Stimulated activated CD4-positive, alpha-beta T cell treated with anti-CD3 and anti-CD28 coated beads, Interleukin-2, amount 100 ng/mL, for 4 hours (primary cell): Measurements from ENCODE around the gene EMC9.

ENCODE experiments used
- DNase-seq: peaks from one replicate; pipeline ENCODE4 v3.0.0-alpha.2; 2020; ENCODE audit warnings: low read depth

EMC9 gene, protein sequence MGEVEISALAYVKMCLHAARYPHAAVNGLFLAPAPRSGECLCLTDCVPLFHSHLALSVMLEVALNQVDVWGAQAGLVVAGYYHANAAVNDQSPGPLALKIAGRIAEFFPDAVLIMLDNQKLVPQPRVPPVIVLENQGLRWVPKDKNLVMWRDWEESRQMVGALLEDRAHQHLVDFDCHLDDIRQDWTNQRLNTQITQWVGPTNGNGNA

DNA sequence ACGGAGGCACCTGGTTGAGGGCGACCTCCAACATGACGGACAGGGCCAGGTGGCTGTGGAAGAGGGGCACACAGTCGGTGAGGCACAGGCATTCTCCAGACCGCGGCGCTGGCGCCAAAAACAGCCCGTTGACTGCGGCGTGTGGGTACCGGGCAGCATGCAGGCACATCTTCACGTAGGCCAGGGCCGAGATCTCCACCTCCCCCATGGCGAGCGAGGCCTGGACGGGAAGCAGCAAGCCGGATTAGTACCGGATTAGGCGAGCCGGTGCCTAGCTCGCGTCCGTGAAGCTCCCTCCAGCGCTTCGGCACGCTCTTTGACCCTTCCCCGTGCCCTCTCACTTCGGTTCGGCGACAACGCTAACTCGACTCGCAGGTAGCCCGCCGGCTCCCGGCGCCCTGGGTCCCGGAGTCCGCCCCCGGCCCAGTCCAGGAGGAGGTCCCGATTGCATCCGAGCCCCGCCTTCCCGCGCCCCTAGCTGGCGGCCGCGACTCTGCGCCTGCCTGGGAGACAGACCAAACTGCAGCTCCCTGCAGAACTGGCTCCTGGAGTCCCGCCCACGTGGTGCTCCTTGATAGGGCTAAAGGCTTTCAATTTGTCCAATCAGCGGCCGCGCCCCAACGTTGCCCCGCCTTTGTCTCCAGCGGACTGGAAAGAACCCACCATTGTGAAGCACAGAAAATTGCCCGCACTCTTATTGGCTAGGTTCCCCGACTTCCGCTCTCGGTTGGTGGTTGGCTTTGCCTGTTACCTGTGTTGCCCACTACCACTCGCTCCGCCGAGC lies at the start of gene EMC9:
Gene EMC9 (minus strand): TSS at position 495 of the 784 bp plus-strand sequence. CDS start 287 bp downstream, at position 208.
- DNase-seq: peak; percentile 99

DNA sequence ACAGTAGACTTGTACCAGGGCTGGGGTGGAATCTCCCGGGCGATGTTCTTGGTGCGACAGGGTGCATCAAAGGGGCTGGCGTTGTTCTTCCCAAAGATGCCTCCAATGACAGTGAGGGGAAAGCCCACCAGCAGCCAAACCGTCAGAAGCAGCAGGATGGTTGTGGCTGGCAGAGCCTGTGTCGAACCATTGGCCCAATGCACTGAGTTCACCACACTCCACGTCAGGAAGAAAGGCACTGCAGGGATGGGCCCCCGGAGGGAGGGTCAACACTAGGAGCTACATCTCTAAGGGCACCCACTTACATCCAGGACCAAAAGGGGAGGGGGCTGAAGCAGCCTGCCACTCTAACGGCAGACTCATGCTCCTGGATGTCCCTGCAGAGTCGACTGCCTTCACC lies 49.0 kb upstream of the EMC9 start:
- DNase-seq: no peak

DNA sequence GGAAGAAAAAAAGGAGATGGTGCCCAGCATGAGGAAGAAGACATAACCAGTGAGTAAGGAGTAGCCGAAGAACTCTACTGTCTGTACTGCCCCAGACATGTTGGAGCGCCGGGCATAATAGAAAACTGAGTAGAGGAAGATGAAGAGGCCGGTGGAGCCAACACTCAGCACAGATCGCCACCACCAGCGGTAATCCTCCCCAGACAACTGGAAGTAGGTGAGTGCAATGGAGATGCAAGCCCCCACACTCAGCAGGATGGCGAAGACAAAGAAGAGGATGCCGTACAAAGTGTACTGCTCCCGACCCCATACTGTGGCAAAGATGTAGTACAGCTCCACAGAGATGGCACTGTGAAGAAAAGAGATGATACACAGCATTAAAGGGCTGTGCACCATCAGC lies 48.1 kb upstream of the EMC9 start:
- DNase-seq: no peak

DNA sequence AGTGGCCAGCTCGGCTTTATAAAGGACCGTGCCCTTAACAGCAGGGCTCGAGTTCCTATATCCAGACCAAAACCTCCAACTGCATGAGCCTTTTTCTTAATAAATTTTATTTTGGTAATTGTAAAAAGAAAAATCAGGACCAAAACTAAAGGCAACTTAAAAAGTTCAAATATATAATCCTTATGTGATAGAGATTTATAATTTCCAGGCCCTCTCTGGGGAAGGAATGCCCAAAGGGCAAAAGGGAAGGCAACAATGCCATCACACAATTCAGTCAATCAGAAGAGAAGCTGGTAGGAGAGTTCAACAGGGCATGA lies 47.6 kb upstream of the EMC9 start:
- DNase-seq: no peak

DNA sequence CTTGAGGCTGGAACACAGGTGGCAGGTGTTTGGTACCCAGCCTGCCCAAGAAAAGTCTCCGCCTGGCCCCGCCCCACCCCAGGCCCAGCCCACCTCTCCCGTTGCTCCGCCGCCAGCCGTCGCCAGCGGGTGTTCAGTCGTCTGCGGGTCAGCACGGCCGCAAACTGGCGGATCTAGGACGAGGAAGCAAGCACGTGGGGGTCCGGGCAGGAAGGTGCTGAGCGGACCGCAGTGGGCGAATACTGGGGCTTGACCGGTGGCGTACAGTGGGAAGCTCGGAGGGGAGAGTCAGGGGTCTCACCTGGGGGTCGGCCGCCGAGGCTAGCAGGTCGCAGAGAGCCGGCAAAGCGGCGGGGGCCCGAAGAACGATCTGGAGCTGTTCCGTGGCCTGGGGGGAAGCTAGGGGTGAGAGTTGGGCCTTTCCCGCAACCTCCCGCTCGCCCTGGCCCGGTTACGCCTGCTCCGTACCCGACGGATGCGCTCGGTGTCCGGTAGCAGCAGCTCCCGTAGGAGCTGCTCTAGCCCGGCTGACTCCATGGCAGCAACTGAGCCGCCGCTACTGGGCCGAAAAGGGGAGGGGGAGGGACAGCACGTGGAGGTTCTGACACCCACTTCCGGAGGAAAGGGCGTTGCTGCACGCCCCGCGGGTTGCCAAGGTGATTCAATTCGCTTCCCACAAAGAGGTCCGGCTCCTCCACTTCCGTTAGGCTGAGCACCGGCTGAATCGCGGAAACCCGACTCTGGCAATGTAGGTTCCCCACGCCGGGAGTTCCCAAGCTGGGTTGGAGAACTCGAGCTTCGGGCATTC lies 47.1 kb upstream of the EMC9 start, which contains the start of gene IPO4:
Gene IPO4 (minus strand): TSS at position 566 of the 808 bp plus-strand sequence. CDS start 29 bp downstream, at position 537.
- peak; percentile 95 for DNase-seq

DNA sequence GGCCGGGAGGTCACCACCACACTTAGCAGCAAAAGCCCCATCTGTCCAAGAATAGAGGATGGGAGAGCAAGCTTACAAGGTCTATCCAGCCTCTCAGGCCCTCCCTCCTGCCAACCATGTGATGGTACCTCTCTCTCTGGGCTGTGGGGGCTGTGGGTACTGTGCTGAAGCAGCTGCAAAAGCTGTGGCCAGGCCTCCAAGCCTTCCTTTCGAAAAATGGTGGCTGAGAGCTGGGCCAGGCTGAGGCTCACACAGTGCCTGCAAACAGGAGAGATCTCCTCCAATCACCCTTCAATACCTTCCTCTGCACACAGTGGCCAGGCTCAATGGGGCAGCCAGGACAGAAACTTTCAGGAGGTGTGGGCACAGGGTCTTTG lies 46.1 kb upstream of the EMC9 start:
- no peak for DNase-seq

DNA sequence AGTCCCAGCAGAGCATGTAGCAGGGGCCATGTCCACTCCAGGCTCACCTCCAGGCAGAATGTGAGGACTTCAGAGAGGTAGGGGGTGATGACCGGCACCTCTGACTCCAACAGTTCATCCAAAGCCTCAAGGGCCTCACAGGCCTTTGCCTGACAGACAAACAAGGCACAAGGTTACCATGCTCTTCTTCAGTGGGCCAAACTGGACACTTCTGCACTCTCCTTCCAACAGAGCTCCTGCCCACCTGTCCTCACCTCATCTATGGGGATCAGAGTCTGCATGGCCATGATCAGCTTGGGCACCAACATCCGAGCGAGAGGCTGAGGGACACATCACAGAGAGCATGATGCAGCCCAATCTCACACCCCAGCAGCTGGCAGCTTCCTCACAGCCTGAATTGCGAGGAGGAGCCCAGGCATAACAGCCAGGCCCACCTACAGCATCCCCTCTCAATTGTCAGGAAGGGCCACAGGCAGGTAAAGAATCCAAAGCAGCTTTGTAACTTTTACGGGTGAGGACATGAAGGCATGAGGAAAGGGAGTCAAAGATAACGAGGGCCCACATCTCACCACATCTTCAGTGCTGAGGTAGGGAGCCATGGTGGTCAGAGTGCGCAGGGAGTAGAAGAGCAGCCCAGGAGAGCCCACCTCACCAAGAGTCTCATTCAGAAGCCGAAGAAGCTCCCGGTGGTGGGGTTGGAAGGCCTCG lies 45.6 kb upstream of the EMC9 start:
- no peak for DNase-seq

DNA sequence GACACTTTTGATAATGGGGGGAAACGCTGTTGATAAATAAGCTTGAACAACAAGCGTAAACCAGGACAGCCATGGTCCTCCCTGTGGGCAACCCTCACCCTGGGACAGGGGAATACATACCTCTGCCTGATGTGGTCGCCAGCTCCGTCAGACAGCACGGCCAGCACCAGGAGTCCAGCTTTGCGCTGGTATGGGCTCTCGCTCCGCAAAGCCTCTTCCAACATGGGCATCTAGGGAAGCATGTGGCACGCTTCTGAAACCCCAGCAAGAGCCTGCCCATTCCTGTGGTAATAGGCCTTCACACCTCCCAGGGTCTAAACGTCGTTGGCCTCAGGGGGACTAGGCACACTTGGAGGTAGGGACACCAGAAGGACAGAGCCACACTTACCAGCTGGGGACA lies 44.4 kb upstream of the EMC9 start:
- DNase-seq: no peak

DNA sequence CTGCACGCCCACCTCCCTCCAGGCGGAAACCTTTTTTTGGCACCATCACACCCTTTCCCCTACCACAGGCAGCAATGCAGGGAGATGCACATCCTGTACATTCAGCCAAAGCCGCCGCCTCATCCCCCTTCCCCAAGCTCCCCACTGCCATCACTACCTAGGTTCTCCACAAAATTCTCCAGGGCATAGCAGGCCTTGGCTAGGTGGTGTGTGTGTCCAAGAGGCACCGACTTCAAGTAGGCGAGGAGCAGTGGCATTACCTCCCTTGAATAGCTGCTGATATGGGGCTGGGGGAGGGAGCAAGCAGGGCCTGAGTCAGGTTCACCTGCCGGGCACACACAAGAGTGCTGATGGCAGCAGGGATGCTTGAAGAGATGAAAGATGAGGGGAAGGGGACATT lies 43.6 kb upstream of the EMC9 start:
- no peak for DNase-seq

DNA sequence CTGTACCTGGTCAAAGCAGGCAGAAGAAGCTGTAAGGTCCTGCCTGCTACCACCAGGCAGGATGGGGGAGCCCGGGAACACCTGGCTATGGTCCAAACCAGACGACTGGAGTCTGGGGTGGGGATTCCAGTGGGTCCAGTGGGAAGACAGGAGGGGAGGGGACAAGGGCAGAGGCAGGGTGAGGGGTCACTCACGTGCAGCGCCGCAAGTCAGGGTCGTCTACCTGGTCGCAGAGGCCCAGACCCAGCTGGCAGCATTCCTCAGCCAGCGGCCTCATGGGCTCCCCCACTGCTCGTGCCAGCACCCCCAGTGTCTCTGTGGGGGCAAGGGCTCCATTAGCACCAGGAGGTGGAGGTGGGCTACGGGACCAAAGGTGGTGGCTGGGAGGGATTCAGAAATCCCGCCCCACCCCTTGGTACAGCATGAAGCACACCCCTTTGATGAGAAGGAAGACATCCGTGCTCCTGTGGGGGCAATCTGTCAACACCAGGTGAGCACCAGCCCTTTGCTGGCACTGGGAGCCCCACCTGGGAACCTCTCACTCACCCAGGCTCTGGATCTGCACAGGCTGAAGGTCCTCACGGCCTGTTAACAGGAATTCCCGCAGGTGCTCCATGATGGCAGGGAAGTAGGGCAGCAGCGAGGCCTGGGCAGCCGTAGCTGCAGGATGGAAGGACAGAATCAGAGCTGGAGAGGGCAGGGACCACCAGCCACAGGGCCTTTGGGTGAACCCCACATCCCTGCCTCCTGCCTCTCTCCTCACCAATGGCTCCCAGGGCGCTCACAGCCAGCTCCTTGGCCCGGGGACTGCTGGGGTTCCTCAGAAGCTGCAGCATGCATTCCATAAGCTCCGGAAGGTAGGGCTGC lies 42.9 kb upstream of the EMC9 start:
- DNase-seq: no peak

DNA sequence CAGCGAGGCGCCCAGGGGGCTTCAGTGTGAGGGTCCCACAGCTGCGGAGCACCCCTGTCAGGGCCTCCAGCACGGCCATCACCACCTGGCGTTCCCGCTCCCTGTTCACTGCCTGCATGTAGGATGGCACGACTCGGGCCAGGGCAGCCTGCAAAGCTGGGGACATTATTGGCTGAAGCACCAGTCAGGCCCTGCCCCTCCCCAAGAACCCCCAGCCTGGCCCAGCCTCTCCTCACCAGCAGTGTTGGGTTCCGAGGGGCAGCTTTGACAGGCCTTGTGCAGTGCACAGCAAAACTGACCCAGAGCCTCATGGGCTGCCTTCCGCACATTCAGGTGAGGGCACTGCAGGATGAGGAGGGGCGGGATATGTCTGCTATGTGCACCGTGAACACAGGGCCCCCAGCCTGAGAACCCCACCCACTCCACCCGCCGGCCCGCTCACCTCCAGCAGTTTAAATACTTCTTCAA lies 41.7 kb upstream of the EMC9 start:
- no peak for DNase-seq

DNA sequence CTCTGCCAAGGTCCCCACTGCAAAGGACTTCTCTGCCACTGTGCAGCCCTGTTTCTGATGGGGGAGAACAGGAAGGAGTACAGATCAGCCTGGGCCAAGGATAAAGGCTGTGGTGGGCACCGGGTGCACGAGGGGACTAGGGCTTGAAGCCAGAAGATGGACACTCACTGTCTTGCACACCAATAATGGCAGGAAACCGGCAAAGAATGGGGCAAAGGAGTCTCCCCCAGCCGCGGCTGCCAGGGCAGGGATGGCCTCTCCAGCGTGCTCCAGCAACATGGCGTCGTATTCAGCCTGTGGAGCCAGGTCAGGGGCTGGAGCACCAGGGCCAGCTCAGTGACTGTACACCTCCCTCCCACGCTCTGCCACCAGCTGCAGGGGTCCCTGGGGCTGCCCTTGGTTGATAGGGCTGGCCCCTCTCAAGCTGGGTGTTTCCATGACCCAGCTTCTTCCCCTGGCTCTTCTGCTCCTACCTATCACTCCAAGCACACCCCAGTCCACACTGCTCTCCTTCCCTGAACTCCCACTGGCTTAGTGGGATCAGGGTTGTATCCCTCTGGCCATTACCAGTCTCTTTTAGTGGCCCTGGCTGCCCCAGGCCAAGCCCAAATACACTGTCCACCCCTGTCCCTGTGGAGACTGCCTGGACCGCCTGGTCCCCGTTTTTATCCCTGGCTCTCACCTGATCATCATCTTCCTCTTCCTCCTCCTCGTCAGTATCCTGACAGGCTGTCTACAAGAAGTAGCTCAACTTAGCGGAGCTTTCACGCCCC lies 40.9 kb upstream of the EMC9 start:
- DNase-seq: no peak

DNA sequence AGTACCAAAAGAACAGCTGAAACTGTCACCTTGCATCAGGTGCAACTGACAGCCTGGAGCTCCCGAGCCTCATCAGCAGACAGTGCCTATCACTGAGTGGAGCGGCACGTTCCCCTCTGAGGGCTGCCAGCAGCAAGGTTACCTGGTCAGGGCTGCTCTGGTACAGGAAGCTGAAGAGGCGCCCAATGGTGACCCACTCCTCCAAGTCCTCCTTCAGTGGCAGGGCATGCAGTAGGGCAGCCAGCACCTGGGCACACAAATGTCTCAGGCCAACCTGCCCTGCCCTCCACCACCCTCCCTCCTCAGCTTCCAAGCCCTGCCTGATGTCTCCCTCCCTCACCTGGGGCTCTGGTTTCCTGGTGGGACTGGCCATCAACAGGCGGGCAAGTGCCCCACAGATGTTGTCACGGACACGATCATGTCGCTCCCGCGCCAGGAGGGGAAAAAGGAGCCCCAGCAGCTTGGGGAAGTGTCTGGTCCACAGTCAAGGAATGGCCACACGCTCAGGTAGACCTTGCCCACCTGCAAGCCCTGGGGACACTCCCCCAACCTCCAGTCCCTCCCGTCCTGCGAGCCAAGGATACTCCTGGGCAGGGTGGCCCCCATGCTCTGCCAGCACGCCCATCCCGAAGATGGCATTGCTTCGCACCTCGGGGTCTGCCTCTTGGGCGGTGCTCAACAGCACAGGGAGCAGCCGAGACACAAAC lies 40.1 kb upstream of the EMC9 start:
- DNase-seq: no peak

DNA sequence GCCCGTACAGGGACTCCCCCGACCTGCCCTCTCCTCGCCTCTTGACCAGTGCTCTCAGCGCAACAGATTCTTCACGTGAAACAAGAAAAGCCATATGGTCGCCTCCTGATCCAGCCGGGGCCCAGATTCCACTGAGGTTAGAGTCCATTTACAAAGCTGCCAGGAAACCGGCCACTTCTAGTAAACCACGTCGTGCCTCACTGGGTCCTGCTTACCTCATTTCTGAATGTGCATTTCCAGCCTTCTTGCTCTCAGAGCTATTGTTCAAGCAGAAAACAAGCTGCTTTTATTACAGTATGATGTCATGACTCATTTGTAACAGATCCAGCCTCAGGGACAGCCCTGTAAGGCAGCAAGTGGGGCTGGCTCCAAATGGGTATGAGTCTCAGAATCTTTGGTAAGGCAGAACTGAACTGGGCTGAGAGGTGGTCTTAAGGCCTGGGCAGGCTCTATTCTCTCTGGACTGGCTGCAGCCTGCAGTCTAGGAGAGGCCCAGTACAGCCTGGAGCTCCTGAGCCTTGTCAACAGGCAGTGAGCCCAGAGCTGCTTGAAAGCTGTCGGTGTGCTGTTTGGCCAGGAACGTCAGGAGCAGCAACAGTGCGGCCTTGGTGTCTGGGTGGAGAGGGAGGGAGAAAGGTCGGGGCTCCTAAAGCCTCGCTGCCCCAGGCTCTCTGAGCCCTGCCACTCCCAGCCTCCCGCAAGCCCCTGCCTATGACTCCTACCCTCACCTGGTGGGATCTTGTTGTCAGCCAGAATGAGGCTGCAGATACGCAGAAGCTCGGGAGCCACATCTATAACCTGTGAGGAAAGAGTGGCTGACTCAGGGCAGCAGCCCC lies 38.8 kb upstream of the EMC9 start:
- no peak for DNase-seq

DNA sequence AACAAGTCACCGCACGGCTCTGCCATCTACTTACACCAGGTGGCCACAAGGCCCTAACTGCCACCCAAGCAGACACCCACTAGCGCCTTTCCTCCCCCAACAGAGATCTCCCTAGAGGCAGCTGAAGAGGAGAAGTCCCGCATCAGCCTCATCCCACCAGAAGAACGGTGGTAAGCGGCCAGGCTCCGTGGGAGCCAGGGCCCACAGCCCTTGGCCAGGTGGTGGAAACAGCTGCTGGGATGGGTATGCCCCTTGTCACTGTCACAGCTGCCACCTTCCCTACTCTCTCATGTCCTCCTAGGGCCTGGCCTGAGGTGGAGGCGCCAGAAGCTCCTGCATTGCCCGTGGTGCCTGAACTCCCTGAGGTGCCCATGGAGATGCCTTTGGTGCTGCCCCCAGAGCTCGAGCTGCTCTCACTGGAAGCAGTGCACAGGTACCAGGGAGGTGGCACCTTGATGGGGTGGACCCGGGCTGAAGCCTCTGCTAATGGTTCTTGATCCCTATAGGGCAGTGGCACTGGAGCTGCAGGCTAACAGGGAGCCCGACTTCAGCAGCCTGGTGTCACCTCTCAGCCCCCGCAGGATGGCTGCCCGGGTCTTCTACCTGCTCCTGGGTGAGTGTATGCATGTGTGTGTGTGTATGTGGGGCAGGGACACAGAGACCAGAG lies 38.0 kb upstream of the EMC9 start:
- DNase-seq: no peak

DNA sequence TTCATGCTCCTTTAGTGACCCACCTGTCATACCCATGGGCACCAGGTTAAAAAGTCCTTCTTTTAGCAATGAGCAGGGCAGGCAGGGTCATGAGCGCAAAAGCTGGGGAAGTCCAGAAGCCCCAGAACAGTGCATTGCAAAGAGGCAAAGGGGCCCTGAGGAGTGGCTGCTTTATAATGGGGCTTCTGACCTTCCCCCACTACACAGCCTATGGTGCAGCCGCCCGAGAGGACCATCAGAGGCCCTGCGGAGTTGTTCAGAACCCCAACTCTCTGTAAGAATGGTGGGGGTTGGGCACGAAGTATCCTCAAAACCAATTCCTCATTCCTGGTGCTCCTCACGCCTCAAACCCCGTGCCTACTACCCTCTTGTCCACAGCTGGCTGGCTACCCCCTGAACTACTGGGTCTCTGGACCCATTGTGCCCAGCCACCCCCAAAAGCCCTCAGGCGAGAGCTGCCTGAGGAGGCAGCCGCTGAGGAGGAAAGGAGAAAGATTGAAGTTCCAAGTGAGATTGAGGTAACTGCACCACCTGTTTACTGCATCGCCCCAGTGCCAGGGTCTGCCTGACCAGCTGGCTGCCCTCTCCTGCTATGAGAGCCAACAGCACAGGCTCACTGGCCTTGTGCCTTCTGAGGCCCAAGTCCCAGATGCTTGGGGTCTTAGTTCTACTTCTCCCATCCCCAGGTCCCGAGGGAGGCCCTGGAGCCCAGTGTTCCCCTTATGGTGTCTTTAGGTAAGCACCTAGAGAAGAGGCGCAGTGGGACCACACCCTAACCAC lies 37.2 kb upstream of the EMC9 start:
- DNase-seq: no peak

DNA sequence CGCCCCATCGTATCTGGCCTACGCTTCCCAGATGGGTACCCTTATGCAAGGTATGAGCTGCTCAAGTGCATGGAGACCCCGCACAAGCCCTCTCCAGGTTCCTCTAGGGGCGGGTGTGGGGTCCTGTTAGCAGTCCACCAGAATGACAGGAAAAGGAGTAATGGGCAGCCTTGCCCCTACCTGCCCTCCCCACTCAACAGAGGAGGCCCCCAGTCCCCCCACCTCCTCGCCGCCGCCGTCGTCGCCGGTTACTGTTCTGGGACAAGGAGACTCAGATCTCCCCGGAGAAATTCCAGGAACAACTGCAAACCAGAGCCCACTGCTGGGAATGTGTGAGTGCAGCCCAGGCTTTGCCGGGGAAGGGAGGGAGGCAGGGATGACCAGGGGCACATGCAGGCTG lies 36.5 kb upstream of the EMC9 start:
- no peak for DNase-seq
